Stimulated activated CD4-positive, alpha-beta T cell treated with anti-CD3 and anti-CD28 coated beads, Interleukin-2, amount 100 ng/mL, for 24 hours (primary cell): ENCODE data around the gene AMOTL1.

Experiments used
- DNase-seq, 2 donors: peaks; one replicate each; pipeline ENCODE4 v3.0.0-alpha.2; 2020

AMOTL1 gene

GRCh38 chr11:94858012-94858705 lies 90.0 kb downstream of the AMOTL1 start:
- no peak for DNase-seq

GRCh38 chr11:94860333-94860732 lies 92.2 kb downstream of the AMOTL1 start:
- no peak for DNase-seq

- DNase-seq, result no peak
Observed at GRCh38 chr11:94861306-94861845, 93.2 kb downstream of the AMOTL1 start.

GRCh38 chr11:94862926-94863880 lies 95.0 kb downstream of the AMOTL1 start:
- no peak for DNase-seq

- DNase-seq, result no peak
Observed at GRCh38 chr11:94864506-94865045, 96.4 kb downstream of the AMOTL1 start.

GRCh38 chr11:94866231-94866822 lies 98.2 kb downstream of the AMOTL1 start:
- no peak for DNase-seq

GRCh38 chr11:94866936-94867795 lies 99.0 kb downstream of the AMOTL1 start:
- no peak for DNase-seq

- DNase-seq, result no peak
Observed at GRCh38 chr11:94868468-94868867, 100.3 kb downstream of the AMOTL1 start.

GRCh38 chr11:94869186-94869585 lies 101.0 kb downstream of the AMOTL1 start:
- DNase-seq, result no peak

- no peak for DNase-seq
Observed at GRCh38 chr11:94870422-94870821, 102.3 kb downstream of the AMOTL1 start.

- DNase-seq, result no peak
Observed at GRCh38 chr11:94871491-94872185, 103.5 kb downstream of the AMOTL1 start.

GRCh38 chr11:94873916-94874540 lies 105.9 kb downstream of the AMOTL1 start:
- DNase-seq, result no peak

- no peak for DNase-seq
Observed at GRCh38 chr11:94876222-94876621, 108.1 kb downstream of the AMOTL1 start.

GRCh38 chr11:94876645-94877442 lies 108.7 kb downstream of the AMOTL1 start:
- peak; percentile 62 to 72 for DNase-seq

- no peak for DNase-seq
Observed at GRCh38 chr11:94877443-94878200, 109.5 kb downstream of the AMOTL1 start.

- no peak for DNase-seq
Observed at GRCh38 chr11:94879006-94879405, 110.8 kb downstream of the AMOTL1 start.

- DNase-seq, result no peak
Observed at GRCh38 chr11:94880216-94880615, 112.1 kb downstream of the AMOTL1 start.

GRCh38 chr11:94882931-94883330 lies 114.8 kb downstream of the AMOTL1 start:
- DNase-seq, result no peak

- no peak for DNase-seq
Observed at GRCh38 chr11:94883878-94884277, 115.7 kb downstream of the AMOTL1 start.
